K562 (cell line): Measurements from ENCODE around the gene RNF25. TPM values are rescaled to one million over a fixed set of nuclear protein-coding genes. Genes with fewer than 3 reads are reported as not detected.
A peak's percentile ranks its signal among the peaks of the same experiment; 100 is the strongest.

Experiments used
- CREM ChIP-seq: IDR thresholded peaks from 2 replicates; pipeline ENCODE4 v1.6.1; 2014; ENCODE audit warnings: antibody characterized with exemption, low read depth
- CXXC5 ChIP-seq: fragments of 250-450 bp; sonication (Bioruptor Pico); IDR thresholded peaks from 2 replicates; pipeline ENCODE4 v1.8.0; 2022; ENCODE audit warnings: inconsistent platforms, mild to moderate bottlenecking, moderate library complexity
- GABPA ChIP-seq: fragments of 200-800 bp; sonication (Bioruptor generic); conservative IDR thresholded peaks from 2 replicates; pipeline ENCODE4 v1.6.1; 2016; ENCODE audit warnings: low read depth, missing genetic modification characterization, missing compliant biosample characterization
- HDAC8 ChIP-seq: fragments of 450-650 bp; IDR thresholded peaks from 2 replicates; pipeline ENCODE4 v1.6.1; 2016; ENCODE audit warnings: mild to moderate bottlenecking, missing genetic modification characterization, moderate library complexity, missing compliant biosample characterization
- HNRNPLL ChIP-seq: fragments of 200-400 bp; formaldehyde crosslinking; IDR thresholded peaks from 2 replicates; pipeline ENCODE4 v1.6.1; 2017; ENCODE audit warnings: low read length, low read depth, mild to moderate bottlenecking; ENCODE audit not compliant: poor library complexity, severe bottlenecking
- KDM5B ChIP-seq: fragments of 200-600 bp; sonication (generic); IDR thresholded peaks from 2 replicates; pipeline ENCODE4 v1.6.1; 2012; ENCODE audit warnings: low read depth, mild to moderate bottlenecking, moderate library complexity, low read length, control low read depth, inconsistent platforms; ENCODE audit not compliant: insufficient replicate concordance
- LCOR ChIP-seq: sonication (generic); formaldehyde crosslinking; IDR thresholded peaks from 2 replicates; pipeline ENCODE4 v1.8.0; 2022; ENCODE audit warnings: mild to moderate bottlenecking, missing genetic modification reagents
- MXI1 ChIP-seq: IDR thresholded peaks from 2 replicates; pipeline ENCODE4 v1.6.1; 2011; ENCODE audit warnings: low read depth, mild to moderate bottlenecking, improper control_type of control experiment, low read length
- NCOA1 ChIP-seq: fragments of 450-650 bp; IDR thresholded peaks from 2 replicates; pipeline ENCODE4 v1.6.1; 2016; ENCODE audit warnings: low read depth
- NR2C2 ChIP-seq, 2 experiments: fragments of 200-800 bp in 1 of 2; sonication (Bioruptor generic) in 1 of 2; sonication (generic) in 1 of 2; formaldehyde crosslinking in 1 of 2; IDR thresholded peaks; 2 replicates each; pipeline versions ENCODE4 v1.6.1 to v1.8.0; 2016 to 2022; ENCODE audit warnings: mild to moderate bottlenecking in 1 of 2, missing compliant biosample characterization in 1 of 2, missing genetic modification characterization in 1 of 2, missing genetic modification reagents in 1 of 2
- PHF8 ChIP-seq: fragments of 200-600 bp; sonication (generic); IDR thresholded peaks from 2 replicates; pipeline ENCODE4 v1.6.1; 2012; ENCODE audit warnings: mixed run types, mild to moderate bottlenecking, inconsistent platforms, low read length, moderate library complexity, borderline replicate concordance
- POLR2A ChIP-seq: fragments of 450-650 bp; conservative IDR thresholded peaks from 2 replicates; pipeline ENCODE4 v1.6.1; 2016
- POLR2G ChIP-seq: fragments of 200-400 bp; formaldehyde crosslinking; IDR thresholded peaks from 2 replicates; pipeline ENCODE4 v1.6.1; 2017; ENCODE audit warnings: low read depth, mild to moderate bottlenecking, antibody characterized with exemption, low read length, moderate library complexity
- RAD21 ChIP-seq, 2 experiments: fragments of 250-450 bp in 1 of 2; fragments of 450-650 bp in 1 of 2; sonication (Bioruptor Pico) in 1 of 2; formaldehyde crosslinking in 1 of 2; IDR thresholded peaks in 1 of 2; conservative IDR thresholded peaks in 1 of 2; 2 replicates each; pipeline versions ENCODE4 v1.4.0 to v1.8.0; 2020 to 2022; ENCODE audit warnings: mild to moderate bottlenecking in 2 of 2, moderate library complexity in 1 of 2
- RBFOX2 ChIP-seq: fragments of 200-400 bp; formaldehyde crosslinking; IDR thresholded peaks from 2 replicates; pipeline ENCODE4 v1.6.1; 2017; ENCODE audit warnings: low read depth, mild to moderate bottlenecking, low read length, moderate library complexity
- TFE3 ChIP-seq: fragments of 450-650 bp; formaldehyde crosslinking; IDR thresholded peaks from 2 replicates; pipeline ENCODE4 v1.4.0; 2020; ENCODE audit warnings: mild to moderate bottlenecking, mixed read lengths
- polyA plus RNA-seq, 8 experiments: library from polyadenylated mRNA; depleted of rRNA in 4 of 8; stranded (reverse) in 5 of 8; unstranded in 3 of 8; fragments of >200 nt; fragmentation: Nextera tagmentation in 2 of 8; fragmentation: Illumina TruSeq in 1 of 8; extraction: Ambion mirVana in 2 of 8; extraction: Trizol in 1 of 8; gene quantifications; 2 replicates each; pipeline versions ENCODE4 v1.2.1 to v1.2.3, GENCODE V29; 2011 to 2014; ENCODE audit warnings: inconsistent platforms in 1 of 8, missing spikeins in 1 of 8
- total RNA-seq, 7 experiments: library from RNA; depleted of rRNA in 6 of 7; stranded (reverse); fragments of >200 nt in 6 of 7; fragmentation: Illumina TruSeq in 2 of 7; extraction: Trizol in 2 of 7; gene quantifications; 2 replicates each; pipeline versions ENCODE4 v1.2.1 to v1.2.3, GENCODE V29; 2011 to 2021; ENCODE audit warnings: low replicate concordance in 1 of 7
- TF ChIP-seq, protein P1 (sequence below): IDR thresholded peaks from 2 replicates; pipeline ENCODE4 v1.6.1; 2011; ENCODE audit warnings: borderline replicate concordance, low read depth, mild to moderate bottlenecking, moderate library complexity, low read length; ENCODE audit not compliant: insufficient read depth, poor library complexity, severe bottlenecking
- TF ChIP-seq, protein P2 (sequence below): conservative IDR thresholded peaks from 2 replicates; pipeline ENCODE4 v1.6.1; 2011; ENCODE audit warnings: low read depth, mild to moderate bottlenecking, low read length; ENCODE audit not compliant: control insufficient read depth
- TF ChIP-seq, protein P3 (sequence below), 3 experiments: fragments of 200-800 bp in 1 of 3; sonication (Bioruptor generic) in 1 of 3; sonication (generic) in 1 of 3; formaldehyde crosslinking in 1 of 3; IDR thresholded peaks; 2 replicates each; pipeline versions ENCODE4 v1.6.1 to v1.8.0; 2016 to 2022; ENCODE audit warnings: mild to moderate bottlenecking in 2 of 3, missing compliant biosample characterization in 2 of 3, missing genetic modification characterization in 2 of 3, missing genetic modification reagents in 1 of 3

The RNF25 gene
- total and polyA plus RNA-seq, 9 of the 15 experiments (the other 6 are each of a cell fraction or from before 2014, with no cell fraction given): 2.3 to 49.8 (median 20.5) TPM

DNA sequence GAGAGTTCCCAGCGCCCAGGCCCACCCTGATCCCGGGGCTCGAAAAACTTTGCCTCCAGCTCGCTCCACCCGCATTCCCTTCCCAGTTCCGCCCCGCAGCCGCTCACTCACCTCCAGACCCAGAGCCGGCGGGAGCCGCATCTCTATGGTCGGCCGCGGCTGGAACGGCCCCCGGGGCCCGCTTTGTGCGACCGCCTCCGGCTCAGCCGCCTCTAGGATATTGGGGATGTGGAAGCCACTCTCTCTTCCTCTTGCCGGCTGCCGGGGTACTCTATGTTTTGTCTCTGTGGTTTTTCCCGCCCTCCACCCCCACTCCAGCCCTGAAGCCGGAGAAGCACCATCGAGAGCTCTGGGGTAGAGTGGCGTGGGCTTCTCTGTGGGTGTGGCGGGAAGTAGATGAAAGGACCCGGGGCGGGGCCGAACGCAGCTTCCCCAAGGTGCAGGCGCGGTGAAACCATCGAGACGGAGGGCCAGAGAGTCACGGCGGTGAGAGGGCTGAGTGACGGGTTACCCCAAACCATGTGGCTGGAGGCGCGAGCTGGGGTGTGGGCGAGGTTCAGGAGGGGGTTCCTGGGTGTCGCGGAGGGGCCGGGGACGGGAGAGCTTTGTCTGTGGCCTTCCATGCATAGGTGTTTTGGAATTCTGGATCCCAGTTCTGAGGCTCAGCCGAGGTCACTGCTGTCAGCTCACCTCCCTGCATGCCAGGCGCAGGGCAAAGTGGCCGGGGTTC lies 12.4 kb downstream of the RNF25 start, which contains the start of the genes BCS1L and ZNF142 (continued):
- TF ChIP-seq POLR2G (peak; percentile 91), GABPA (tag) (peak; percentile 88), KDM5B (peak; percentile 71), RBFOX2 (peak; percentile 91), RAD21 (CRISPR knock-in tag; conservative IDR thresholded peaks at IDR 0.05 in 1 of 2, IDR thresholded peaks at IDR 0.05 in 1 of 2) (no peak), HNRNPLL (peak; percentile 40), PHF8 (peak; percentile 69; the same call in 1 of the 2 replicates), LCOR (peak; percentile 58; the same call in 1 of the 2 replicates), TFE3 (no peak), MXI1 (peak; percentile 63; the same call in 1 of the 2 replicates), CREM (peak; percentile 79), NR2C2 (CRISPR knock-in tag; IDR thresholded peaks at IDR 0.05) (no peak), NR2C2 (tag; IDR thresholded peaks at IDR 0.05) (peak; percentile 78; the same call in 1 of the 2 replicates), POLR2A (peak; percentile 81), NCOA1 (0 out of 2 replicates have a peak, but pooled peaks have one; percentile 17), CXXC5 (CRISPR knock-in tag) (peak; percentile 53), HDAC8 (tag) (no peak)
- TF ChIP-seq, protein P1, sequence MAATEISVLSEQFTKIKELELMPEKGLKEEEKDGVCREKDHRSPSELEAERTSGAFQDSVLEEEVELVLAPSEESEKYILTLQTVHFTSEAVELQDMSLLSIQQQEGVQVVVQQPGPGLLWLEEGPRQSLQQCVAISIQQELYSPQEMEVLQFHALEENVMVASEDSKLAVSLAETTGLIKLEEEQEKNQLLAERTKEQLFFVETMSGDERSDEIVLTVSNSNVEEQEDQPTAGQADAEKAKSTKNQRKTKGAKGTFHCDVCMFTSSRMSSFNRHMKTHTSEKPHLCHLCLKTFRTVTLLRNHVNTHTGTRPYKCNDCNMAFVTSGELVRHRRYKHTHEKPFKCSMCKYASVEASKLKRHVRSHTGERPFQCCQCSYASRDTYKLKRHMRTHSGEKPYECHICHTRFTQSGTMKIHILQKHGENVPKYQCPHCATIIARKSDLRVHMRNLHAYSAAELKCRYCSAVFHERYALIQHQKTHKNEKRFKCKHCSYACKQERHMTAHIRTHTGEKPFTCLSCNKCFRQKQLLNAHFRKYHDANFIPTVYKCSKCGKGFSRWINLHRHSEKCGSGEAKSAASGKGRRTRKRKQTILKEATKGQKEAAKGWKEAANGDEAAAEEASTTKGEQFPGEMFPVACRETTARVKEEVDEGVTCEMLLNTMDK: peak; percentile 50
- TF ChIP-seq, protein P2, sequence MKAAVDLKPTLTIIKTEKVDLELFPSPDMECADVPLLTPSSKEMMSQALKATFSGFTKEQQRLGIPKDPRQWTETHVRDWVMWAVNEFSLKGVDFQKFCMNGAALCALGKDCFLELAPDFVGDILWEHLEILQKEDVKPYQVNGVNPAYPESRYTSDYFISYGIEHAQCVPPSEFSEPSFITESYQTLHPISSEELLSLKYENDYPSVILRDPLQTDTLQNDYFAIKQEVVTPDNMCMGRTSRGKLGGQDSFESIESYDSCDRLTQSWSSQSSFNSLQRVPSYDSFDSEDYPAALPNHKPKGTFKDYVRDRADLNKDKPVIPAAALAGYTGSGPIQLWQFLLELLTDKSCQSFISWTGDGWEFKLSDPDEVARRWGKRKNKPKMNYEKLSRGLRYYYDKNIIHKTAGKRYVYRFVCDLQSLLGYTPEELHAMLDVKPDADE: 0 out of 2 replicates have a peak, but pooled peaks have one; percentile 41
- TF ChIP-seq, protein P3, sequence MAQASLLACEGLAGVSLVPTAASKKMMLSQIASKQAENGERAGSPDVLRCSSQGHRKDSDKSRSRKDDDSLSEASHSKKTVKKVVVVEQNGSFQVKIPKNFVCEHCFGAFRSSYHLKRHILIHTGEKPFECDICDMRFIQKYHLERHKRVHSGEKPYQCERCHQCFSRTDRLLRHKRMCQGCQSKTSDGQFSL (CRISPR knock-in tag; IDR thresholded peaks at IDR 0.05): peak; percentile 27; the same call in 1 of the 2 replicates
- TF ChIP-seq, protein P3 (tag; IDR thresholded peaks at IDR 0.05): no peak
